NCI-H2107 treated with DMSO at 0.1 percent for 48 hours (cell line): Measurements from ENCODE around the gene PRKAR1B.

Experiments
- DNase-seq: peaks from one replicate; lab custom pipeline; 2025; ENCODE audit not compliant: unreplicated experiment; lab: John Stamatoyannopoulos, UW

The PRKAR1B gene

GRCh38 chr7:607938-608337 is 119.1 kb downstream of the PRKAR1B start:
- no peak for DNase-seq

- no peak for DNase-seq
These were observed 121.2 kb downstream of the PRKAR1B start for GRCh38 chr7:605661-606450.

- no peak for DNase-seq
These were observed 122.1 kb downstream of the PRKAR1B start for GRCh38 chr7:604884-605531.

GRCh38 chr7:604001-604883 is 122.8 kb downstream of the PRKAR1B start:
- DNase-seq, result no peak

- no peak for DNase-seq
These were observed 123.7 kb downstream of the PRKAR1B start for GRCh38 chr7:603152-603951.

- no peak for DNase-seq
These were observed 124.5 kb downstream of the PRKAR1B start for GRCh38 chr7:602341-603141.

GRCh38 chr7:601595-602340 is 125.3 kb downstream of the PRKAR1B start:
- DNase-seq, result no peak

- no peak for DNase-seq
These were observed 126.0 kb downstream of the PRKAR1B start for GRCh38 chr7:601036-601594.

GRCh38 chr7:600149-601035 is 126.7 kb downstream of the PRKAR1B start:
- DNase-seq, result no peak

GRCh38 chr7:598899-599298 is 128.2 kb downstream of the PRKAR1B start:
- DNase-seq, result no peak

- no peak for DNase-seq
These were observed 129.5 kb downstream of the PRKAR1B start for GRCh38 chr7:597348-598178.

- DNase-seq, result no peak
These were observed 130.3 kb downstream of the PRKAR1B start for GRCh38 chr7:596819-597182.

- DNase-seq, result no peak
These were observed 130.8 kb downstream of the PRKAR1B start for GRCh38 chr7:596071-596818.

GRCh38 chr7:595621-596010 is 131.5 kb downstream of the PRKAR1B start:
- no peak for DNase-seq

GRCh38 chr7:594920-595620 is 132.0 kb downstream of the PRKAR1B start:
- DNase-seq, result no peak
